Effector memory CD8-positive, alpha-beta T cell (primary cell): Measurements from ENCODE around the gene COMT.
A peak's percentile ranks its signal among the peaks of the same experiment; 100 is the strongest.

Experiments
- ATAC-seq: fragments of 150-1000 bp; cut with Tn5 transposase; replicated peaks from 2 replicates; pipeline ENCODE4 v1.10.0; 2021; ENCODE audit warnings: mild to moderate bottlenecking, moderate library complexity
- DNase-seq, 3 experiments: peaks; one replicate each; pipeline ENCODE4 v3.0.0; 2021
- H3K27ac Mint-ChIP-seq, 2 donors: one replicate each; pipeline ENCODE4 v1.8.0; 2022; ENCODE audit warnings: mild to moderate bottlenecking in 2 of 2, mixed read lengths in 2 of 2, moderate library complexity in 2 of 2
- H3K27me3 Mint-ChIP-seq, 2 donors: one replicate each; pipeline ENCODE4 v1.8.0; 2022; ENCODE audit warnings: mixed read lengths in 2 of 2
- H3K36me3 Mint-ChIP-seq: one replicate; pipeline ENCODE4 v1.8.0; 2022; ENCODE audit warnings: mild to moderate bottlenecking, moderate library complexity, mixed read lengths; ENCODE audit not compliant: insufficient read depth
- H3K4me1 Mint-ChIP-seq, 2 donors: one replicate each; pipeline ENCODE4 v1.8.0; 2022; ENCODE audit warnings: low read depth in 2 of 2, mixed read lengths in 2 of 2
- H3K4me3 Mint-ChIP-seq, 2 donors: one replicate each; pipeline ENCODE4 v1.8.0; 2022; ENCODE audit warnings: mild to moderate bottlenecking in 2 of 2, mixed read lengths in 2 of 2, moderate library complexity in 2 of 2
- H3K9me3 Mint-ChIP-seq, 2 donors: one replicate each; pipeline ENCODE4 v1.8.0; 2022; ENCODE audit warnings: mixed read lengths in 2 of 2

Gene COMT

GRCh38 chr22:19943082-19944026 is 1.8 kb downstream of the COMT start:
- H3K4me3 Mint-ChIP-seq = peak overlapping the region; percentile 92 to 93
- no peaks in the 10 kb centered on the region for H3K9me3 Mint-ChIP-seq
- DNase-seq (no peak), ATAC-seq (no peak)
- peak overlapping the region; percentile 94 to 96 for H3K27ac Mint-ChIP-seq
- peaks cover 13% of the 10 kb centered on the region for H3K36me3 Mint-ChIP-seq
- H3K4me1 Mint-ChIP-seq = peaks cover 40 to 53% of the 10 kb centered on the region in 2 donors
- H3K27me3 Mint-ChIP-seq = no peaks in the 10 kb centered on the region

- H3K4me1 Mint-ChIP-seq = peaks cover 21 to 25% of the 10 kb centered on the region in 2 donors
- H3K9me3 Mint-ChIP-seq = no peaks in the 10 kb centered on the region
- DNase-seq (no peak), ATAC-seq (no peak)
- H3K27me3 Mint-ChIP-seq = no peaks in the 10 kb centered on the region
- H3K36me3 Mint-ChIP-seq = peaks cover 12% of the 10 kb centered on the region
- H3K4me3 Mint-ChIP-seq = no peak overlapping the region
- no peak overlapping the region for H3K27ac Mint-ChIP-seq
Observed at GRCh38 chr22:19948057-19948760, 6.6 kb downstream of the COMT start.

GRCh38 chr22:19951346-19951745 is 9.8 kb downstream of the COMT start:
- Mint-ChIP-seq H3K4me3 (no peak overlapping the region), H3K27ac (peak overlapping the region in 1 of 2 donors; percentile 55), H3K36me3 (peaks cover 12% of the 10 kb centered on the region), H3K9me3 (no peaks in the 10 kb centered on the region), H3K27me3 (no peaks in the 10 kb centered on the region), H3K4me1 (peaks cover 32 to 36% of the 10 kb centered on the region in 2 donors)
- DNase-seq (no peak), ATAC-seq (no peak)

GRCh38 chr22:19955241-19956128 is 13.9 kb downstream of the COMT start:
- peak; percentile 78 for ATAC-seq
- Mint-ChIP-seq H3K9me3 (no peaks in the 10 kb centered on the region), H3K36me3 (no peaks in the 10 kb centered on the region)

GRCh38 chr22:19957445-19957844 is 15.9 kb downstream of the COMT start:
- H3K36me3 Mint-ChIP-seq = no peaks in the 10 kb centered on the region
- H3K9me3 Mint-ChIP-seq = no peaks in the 10 kb centered on the region
- no peak overlapping the region for H3K4me3 Mint-ChIP-seq
- H3K27ac Mint-ChIP-seq = peak overlapping the region; percentile 38 to 91
- no peak for ATAC-seq
- H3K4me1 Mint-ChIP-seq = peaks cover 17 to 23% of the 10 kb centered on the region in 2 donors
- no peak for DNase-seq
- no peaks in the 10 kb centered on the region for H3K27me3 Mint-ChIP-seq

More at GRCh38 chr22:19955241-19956128, 13.9 kb downstream of the COMT start:
- Mint-ChIP-seq H3K27me3 (no peaks in the 10 kb centered on the region), H3K4me3 (peak overlapping the region; percentile 67 to 78), H3K27ac (peak overlapping the region; percentile 89 to 91), H3K4me1 (peaks cover 22 to 24% of the 10 kb centered on the region in 2 donors)
- peak in 1 of 3 experiments; percentile 24 for DNase-seq

- no peak overlapping the region for H3K27ac Mint-ChIP-seq
- no peaks in the 10 kb centered on the region for H3K27me3 Mint-ChIP-seq
- no peaks in the 10 kb centered on the region for H3K9me3 Mint-ChIP-seq
- no peak overlapping the region for H3K4me3 Mint-ChIP-seq
- no peaks in the 10 kb centered on the region for H3K36me3 Mint-ChIP-seq
- H3K4me1 Mint-ChIP-seq = peaks cover 19 to 23% of the 10 kb centered on the region in 2 donors
- ATAC-seq = no peak
- DNase-seq = no peak
Observed at GRCh38 chr22:19958083-19959042, 16.8 kb downstream of the COMT start.

GRCh38 chr22:19959043-19959586 is 17.5 kb downstream of the COMT start:
- Mint-ChIP-seq H3K4me3 (no peak overlapping the region), H3K9me3 (no peaks in the 10 kb centered on the region), H3K4me1 (peaks cover 16 to 17% of the 10 kb centered on the region in 2 donors), H3K36me3 (no peaks in the 10 kb centered on the region), H3K27ac (no peak overlapping the region), H3K27me3 (no peaks in the 10 kb centered on the region)
- DNase-seq (no peak), ATAC-seq (no peak)

- no peak for ATAC-seq
- H3K27me3 Mint-ChIP-seq = no peaks in the 10 kb centered on the region
- DNase-seq = no peak
- H3K4me1 Mint-ChIP-seq = peaks cover 10 to 12% of the 10 kb centered on the region in 2 donors
- H3K36me3 Mint-ChIP-seq = no peaks in the 10 kb centered on the region
- no peak overlapping the region for H3K4me3 Mint-ChIP-seq
- H3K27ac Mint-ChIP-seq = peak overlapping the region in 1 of 2 donors; percentile 59
- H3K9me3 Mint-ChIP-seq = no peaks in the 10 kb centered on the region
Observed at GRCh38 chr22:19959587-19960490, 18.3 kb downstream of the COMT start.

GRCh38 chr22:19960491-19961200 is 19.1 kb downstream of the COMT start:
- ATAC-seq = no peak
- no peaks in the 10 kb centered on the region for H3K27me3 Mint-ChIP-seq
- H3K36me3 Mint-ChIP-seq = no peaks in the 10 kb centered on the region
- H3K27ac Mint-ChIP-seq = peak overlapping the region in 1 of 2 donors; percentile 59
- H3K9me3 Mint-ChIP-seq = no peaks in the 10 kb centered on the region
- H3K4me1 Mint-ChIP-seq = peaks cover 4% of the 10 kb centered on the region in 2 donors
- no peak for DNase-seq
- H3K4me3 Mint-ChIP-seq = no peak overlapping the region

GRCh38 chr22:19961201-19961580 is 19.6 kb downstream of the COMT start:
- peaks cover 0 to 2% of the 10 kb centered on the region in 2 donors for H3K4me1 Mint-ChIP-seq
- H3K27me3 Mint-ChIP-seq = no peaks in the 10 kb centered on the region
- DNase-seq = no peak
- no peak overlapping the region for H3K27ac Mint-ChIP-seq
- ATAC-seq = no peak
- no peaks in the 10 kb centered on the region for H3K9me3 Mint-ChIP-seq
- H3K36me3 Mint-ChIP-seq = no peaks in the 10 kb centered on the region
- no peak overlapping the region for H3K4me3 Mint-ChIP-seq

GRCh38 chr22:19961868-19962245 is 20.3 kb downstream of the COMT start:
- Mint-ChIP-seq H3K4me1 (peaks cover 0 to 2% of the 10 kb centered on the region in 2 donors), H3K4me3 (no peak overlapping the region), H3K27me3 (no peaks in the 10 kb centered on the region), H3K36me3 (no peaks in the 10 kb centered on the region), H3K9me3 (no peaks in the 10 kb centered on the region), H3K27ac (no peak overlapping the region)
- DNase-seq (no peak), ATAC-seq (no peak)
